ENCODE results near the gene HOXA10.

HOXA10 gene

GRCh38 chr7:27203365-27203953, 29.3 kb upstream of the HOXA10 start:
- no peak for DNase-seq

GRCh38 chr7:27202862-27203134, 28.7 kb upstream of the HOXA10 start:
- no peak for DNase-seq

GRCh38 chr7:27202018-27202861, 28.1 kb upstream of the HOXA10 start:
- no peak for DNase-seq

- no peak for DNase-seq
These were observed 27.5 kb upstream of the HOXA10 start for GRCh38 chr7:27201580-27202017.

GRCh38 chr7:27200761-27201579, 26.9 kb upstream of the HOXA10 start:
- DNase-seq: no peak

GRCh38 chr7:27199849-27200760, 26.0 kb upstream of the HOXA10 start, which contains the start of gene HOXA13:
Gene HOXA13 (minus strand): TSS chr7:27200091. CDS start chr7:27200077, 14 bp downstream.
- no peak for DNase-seq

GRCh38 chr7:27198871-27199801, 25.0 kb upstream of the HOXA10 start:
- no peak for DNase-seq

- no peak for DNase-seq
These were observed 24.2 kb upstream of the HOXA10 start for GRCh38 chr7:27198138-27198841.

GRCh38 chr7:27197137-27198042, 23.3 kb upstream of the HOXA10 start:
- no peak for DNase-seq

GRCh38 chr7:27196287-27196767, 22.2 kb upstream of the HOXA10 start:
- peak in 1 of 2 donors; percentile 59 for DNase-seq

GRCh38 chr7:27194686-27195379, 20.7 kb upstream of the HOXA10 start:
- no peak for DNase-seq

- DNase-seq: no peak
These were observed 19.9 kb upstream of the HOXA10 start for GRCh38 chr7:27194002-27194352.

GRCh38 chr7:27193335-27194001, 19.3 kb upstream of the HOXA10 start:
- no peak for DNase-seq

- DNase-seq: no peak
These were observed 18.6 kb upstream of the HOXA10 start for GRCh38 chr7:27192546-27193334.

- DNase-seq: no peak
These were observed 17.9 kb upstream of the HOXA10 start for GRCh38 chr7:27191833-27192545.

GRCh38 chr7:27191161-27191731, 17.1 kb upstream of the HOXA10 start:
- no peak for DNase-seq

All from hippocampal formation (tissue), 2 donors.